HG03457 (cell line): Measurements from ENCODE around the gene CD8A.
"Not testable (repeated sequence)": the region's sequence is repeated elsewhere in the genome, so short reads cannot be mapped to it uniquely, and the experiment has no call there.

Experiments used
- ATAC-seq: cut with Tn5 transposase; IDR thresholded peaks from one replicate; pipeline ENCODE4 v1.9.1; 2021; ENCODE audit warnings: moderate number of reproducible peaks; ENCODE audit not compliant: unreplicated experiment

Gene CD8A

DNA sequence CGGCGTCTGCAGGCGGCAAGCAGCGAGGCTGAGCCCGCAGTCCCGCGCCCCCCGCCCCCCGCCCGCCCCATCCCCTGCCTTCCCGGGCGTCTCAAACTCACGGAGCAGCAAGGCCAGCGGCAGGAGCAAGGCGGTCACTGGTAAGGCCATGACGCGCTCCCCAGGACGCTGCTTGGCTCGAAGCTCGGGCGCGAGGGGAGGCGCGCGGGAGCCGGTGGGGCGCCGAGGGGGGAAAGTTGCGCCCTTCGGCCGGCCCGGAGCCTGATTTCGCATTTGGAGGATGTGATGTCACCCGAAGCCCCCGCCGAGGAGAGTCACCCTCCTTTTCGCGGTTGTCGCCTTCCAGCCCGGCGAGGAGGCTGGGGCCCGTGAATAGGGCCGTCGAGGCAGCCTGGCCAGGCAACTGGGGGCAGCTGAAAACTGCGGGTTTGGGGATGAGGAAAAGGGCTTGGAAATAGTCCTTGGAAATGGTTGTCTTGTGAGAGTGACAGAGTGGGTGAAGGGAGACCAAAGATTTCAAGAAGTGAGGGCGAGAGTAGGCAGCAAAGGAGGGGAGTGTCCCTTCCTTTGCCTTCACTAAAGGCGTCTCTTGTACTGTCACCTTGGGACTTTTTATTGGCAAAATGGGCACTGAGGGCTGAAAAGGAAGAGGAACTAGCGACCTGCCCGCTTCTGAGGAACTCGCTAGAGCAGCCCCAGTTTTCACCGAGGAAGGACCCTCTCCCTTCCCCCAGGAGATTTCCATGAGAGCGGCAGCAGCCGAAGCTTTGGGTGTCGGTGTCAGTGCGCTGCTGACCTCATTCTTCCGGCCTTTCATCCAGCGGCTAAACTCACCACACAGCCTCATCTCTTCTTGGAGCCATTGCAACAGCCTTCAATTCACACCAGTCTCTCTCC, at the start of gene CD8A:
Gene CD8A (minus strand): TSS at position 238 of the 897 bp plus-strand sequence. CDS start 88 bp downstream, at position 150.
- no peak for ATAC-seq

DNA sequence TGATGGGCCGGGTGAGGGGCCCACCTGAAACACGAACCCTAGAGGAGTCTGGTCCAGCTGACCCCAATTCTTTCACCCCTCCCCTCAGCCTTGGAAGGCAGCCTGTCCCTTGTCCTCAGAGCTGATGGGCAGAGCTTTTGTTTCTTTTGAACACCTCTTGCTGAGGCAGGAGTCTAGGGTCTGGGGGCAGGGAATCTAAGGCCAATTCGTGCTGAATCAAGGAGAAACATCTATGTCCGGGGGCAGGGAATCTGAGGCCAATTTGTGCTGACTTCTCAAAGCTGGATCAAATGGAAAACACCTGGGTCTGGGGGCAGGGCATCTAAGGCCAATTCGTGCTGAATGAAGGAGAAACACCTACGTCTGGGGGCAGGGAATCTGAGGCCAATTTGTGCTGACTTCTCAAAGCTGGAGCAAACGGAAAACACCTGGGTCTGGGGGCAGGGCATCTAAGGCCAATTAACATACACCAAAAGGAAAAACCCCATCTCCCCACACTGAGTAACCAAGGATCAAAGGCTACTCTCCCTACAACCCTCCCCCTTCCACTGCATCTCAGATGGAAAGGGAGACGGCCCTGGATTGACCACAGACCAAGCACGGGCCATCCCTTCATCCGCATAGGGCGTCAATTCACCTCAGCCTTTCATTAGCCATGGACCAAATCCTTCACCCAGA, 49.3 kb upstream of the CD8A start:
- ATAC-seq: not testable (repeated sequence)

DNA sequence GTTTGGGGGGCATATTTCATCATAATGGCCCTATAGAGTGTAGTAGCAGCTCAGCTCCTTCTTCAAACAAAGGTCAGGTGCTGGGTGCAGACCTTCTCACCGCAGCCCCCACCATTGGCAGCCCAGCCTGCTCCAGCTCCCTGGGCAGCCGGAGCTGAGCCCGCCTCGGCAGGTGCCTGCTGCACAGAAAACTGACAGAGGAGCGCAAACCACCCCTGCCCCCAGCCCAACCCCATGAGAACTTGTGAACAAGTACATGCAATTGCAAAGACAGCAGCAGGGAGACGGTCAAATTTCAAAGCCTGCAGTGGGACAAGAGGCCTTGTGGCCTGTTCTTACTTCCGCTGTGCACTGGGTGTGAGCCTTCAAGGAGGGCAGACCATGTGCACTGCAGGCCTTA, 48.7 kb upstream of the CD8A start:
- not testable (repeated sequence) for ATAC-seq

DNA sequence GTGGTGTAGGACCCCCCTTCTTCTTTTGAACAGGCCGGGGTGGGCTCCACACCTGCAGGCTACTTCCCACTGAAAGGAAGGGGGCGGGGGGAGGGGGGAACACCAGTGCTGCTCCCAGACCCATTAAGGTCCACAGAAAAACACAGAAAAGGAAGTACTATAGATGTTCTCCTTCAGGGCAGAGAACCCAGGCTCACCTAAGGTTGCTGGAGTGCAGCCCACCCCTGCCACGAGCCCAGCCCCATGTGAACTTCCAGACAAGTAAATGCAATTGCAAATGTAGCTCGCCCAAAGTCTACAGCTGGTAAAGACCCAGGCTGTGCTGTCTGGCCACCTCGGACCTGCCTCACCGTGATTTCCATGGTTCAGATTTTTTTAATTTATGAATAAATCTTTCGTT, 47.0 kb upstream of the CD8A start:
- ATAC-seq: not testable (repeated sequence)

DNA sequence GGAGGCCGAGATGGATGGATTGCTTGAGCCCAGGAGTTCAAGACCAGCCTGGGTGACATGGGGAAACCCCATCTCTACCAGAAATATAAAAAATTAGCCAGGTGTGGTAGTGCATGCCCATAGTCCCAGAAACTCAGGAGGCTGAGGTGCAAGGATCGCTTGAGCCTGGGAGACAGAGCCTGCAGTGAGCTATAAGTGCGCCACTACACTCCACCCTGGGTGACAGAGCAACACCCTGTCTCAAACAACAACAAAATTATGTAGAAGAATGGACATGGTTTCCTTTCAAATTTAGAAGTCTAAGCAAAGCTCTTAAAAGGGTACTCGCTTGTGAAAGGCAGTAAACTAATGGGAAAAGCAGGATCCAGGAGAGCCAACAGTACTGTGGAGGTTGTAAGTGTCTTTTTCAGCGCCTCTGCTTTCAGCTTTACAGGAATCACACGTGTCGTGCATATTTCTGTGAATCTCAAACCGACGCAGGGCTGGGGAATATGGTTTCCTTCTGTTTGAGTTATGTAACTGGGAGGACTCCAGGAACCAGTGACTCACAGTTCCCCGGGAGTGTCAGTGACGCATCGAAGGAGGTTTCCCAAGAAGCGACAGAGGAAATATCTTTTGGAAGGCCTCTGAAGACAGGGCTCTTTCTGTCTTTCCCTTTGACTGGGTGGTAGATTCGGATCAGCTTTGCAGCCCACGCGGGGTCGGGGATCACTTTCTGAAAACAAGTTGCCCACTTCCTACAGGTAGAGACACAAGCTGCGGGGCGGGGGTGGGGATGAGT, 46.4 kb upstream of the CD8A start:
- ATAC-seq: not testable (repeated sequence)

DNA sequence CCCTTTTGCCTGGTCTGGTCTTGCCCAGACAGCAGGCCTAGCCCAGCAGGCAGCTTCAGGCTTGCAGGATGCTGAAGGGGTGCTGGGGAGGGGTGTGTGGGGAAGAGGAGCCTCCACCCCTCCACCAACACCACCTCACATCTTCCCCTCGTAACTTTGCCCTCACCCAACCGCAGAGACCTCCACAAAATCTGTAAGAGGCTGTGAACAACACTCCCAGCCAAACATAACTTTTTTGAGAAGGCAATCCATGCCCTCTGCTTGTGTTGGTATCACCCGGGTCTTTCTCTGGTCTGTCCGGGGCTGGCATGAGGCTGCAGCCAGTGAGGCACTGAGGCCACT, 44.8 kb upstream of the CD8A start:
- ATAC-seq: not testable (repeated sequence)

DNA sequence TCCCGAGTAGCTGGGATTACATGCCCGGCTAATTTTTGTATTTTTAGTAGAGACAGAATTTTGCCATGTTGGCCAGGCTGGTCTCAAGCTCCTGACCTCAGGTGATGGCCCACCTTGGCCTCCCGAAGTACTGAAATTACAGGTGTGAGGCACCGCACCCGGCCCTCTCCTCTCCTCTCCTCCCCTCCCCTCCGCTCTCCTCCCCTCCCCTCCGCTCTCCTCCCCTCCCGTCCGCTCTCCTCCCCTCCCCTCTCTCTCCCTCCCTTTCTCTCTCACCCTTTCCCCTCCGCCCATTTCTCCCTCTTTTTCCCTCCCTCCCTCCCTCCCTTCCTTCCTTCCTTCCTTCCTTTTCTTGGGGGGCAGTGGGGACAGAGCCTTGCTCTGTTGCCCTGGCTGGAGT, 42.6 kb upstream of the CD8A start:
- ATAC-seq: no peak

DNA sequence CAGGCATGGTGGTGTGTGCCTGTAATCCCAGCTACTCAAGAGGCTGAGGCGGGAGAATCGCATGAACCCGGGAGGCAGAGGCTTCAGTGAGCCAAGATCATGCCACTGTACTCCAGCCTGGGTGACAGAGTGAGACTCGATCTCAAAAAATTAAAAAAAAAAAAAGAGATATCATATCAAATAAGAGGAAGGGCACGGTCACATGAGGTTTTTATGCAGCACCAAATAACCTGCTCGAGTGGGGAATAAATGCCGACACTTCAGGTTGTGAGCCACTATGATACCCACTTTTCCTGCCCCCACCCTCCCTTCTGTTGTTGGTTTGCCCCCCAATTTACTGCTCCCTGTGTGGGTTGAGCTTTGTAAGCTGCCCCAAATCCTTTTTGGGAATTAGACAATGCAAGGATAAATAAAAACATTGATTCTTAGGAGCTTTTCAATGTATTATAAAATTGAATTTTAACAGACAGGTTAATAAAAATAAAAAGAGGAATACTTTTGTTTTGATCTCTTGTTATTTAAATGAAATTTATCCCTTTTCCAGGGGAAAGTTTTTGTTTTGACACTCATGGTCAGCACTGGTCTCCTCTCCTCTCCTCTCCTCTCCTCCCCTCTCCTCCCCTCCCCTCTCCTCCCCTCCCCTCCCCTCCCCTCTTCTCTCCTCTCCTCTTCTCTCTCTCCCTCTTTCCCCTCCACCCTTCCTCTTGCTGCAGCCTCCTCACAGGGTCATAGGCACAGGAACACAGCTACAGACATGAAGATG, 41.8 kb upstream of the CD8A start:
- ATAC-seq: no peak

DNA sequence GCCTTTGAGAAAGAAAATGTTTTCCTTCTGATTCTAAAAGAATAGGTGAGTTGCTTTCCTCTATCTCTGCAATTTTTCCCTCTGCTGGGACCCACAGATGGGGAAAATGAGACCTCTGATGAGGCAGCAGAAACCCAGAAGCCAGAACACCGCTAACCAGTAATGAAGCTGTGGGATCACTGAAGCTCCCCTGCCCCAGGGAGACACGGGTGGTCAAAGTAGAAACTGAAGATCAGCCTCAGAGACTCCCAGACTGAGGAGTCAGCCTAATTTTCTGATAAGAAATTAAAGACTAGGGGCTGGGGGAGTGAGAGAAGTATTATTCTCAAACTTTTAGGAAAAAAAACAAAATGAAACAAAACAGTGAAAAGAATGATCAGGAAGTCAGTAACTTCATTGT, 40.8 kb upstream of the CD8A start:
- no peak for ATAC-seq

DNA sequence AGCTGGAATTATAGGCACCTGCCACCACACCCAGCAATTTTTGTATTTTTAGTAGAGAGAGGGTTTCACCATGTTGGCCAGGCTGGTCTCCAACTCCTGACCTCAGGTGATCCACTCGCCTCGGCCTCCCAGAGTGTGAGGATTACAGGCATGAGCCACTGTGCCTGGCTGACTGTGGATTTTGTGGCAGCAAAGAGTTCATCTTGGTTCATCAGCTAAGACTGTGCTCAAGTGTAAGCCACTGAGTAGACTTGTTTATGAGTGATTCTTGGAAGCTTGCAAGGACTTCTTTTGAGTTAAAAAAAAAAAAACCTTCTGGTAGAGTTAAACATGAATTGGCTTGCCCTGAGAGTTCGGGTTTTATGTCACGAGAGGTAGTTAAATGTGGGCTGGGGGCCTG, 36.2 kb upstream of the CD8A start:
- ATAC-seq: no peak

DNA sequence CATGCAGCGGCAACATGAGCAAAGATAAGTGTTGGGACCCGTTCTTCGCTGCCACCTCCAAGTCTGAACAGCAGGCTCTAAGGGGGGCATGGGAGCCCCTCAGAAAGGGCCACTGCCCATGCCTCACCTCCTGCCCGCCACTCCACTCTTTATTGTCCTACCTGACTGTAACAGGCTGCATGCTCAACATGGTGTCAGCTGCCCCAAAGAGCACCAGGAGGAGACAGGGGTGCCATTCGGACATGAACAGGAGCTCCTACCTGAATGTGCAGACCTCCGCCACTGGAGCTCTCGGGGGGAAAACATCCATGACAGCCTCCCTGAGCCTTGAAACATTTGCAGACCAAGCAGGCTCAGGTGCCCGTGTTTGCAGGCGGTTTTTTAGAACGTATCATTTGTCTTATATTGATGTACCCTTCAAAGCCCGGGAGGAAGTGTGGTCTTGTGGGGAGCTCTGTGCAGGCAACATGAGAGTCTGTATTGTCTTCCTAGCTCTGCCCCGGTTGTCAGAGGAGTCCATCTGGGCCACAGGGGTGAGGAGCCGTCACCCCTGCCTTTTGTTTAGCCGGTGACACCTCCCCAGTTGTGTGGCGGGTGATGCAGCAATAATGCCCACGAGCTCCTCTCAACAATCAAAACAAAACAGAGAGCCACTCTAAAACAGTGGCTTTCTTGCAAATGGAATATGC, 35.1 kb upstream of the CD8A start:
- ATAC-seq: no peak

DNA sequence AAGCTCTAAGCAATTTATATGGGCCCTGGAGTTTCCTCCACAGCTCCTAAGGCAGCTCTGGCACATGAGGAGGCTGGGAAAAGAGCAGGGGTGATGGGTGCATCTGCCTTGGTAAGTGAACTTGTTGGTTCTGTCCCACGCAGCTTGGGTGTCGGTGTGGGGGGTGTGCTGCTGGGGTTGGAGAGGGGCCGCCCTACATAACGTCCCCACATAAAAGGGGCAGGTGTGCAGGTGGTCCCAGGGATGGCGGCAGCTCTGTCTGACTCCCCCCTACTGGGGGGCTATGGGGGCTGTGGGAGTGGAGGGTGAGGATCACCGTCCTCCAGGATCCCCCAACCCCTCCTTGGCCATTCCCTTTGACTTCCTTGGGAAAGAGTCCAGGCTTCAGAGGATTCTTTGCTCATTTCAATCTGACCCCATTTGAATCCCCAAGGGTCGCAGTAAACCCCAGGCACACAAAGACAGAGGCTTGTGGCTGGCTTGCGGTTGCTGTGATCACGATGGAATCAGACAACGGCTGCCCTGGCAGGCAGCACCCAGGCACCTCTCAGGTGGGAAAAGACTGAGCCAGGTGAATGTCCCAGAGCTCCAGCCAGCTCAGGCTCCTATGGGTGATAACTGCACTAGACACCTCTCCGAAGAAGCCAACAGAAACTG, 34.5 kb upstream of the CD8A start:
- ATAC-seq: no peak

DNA sequence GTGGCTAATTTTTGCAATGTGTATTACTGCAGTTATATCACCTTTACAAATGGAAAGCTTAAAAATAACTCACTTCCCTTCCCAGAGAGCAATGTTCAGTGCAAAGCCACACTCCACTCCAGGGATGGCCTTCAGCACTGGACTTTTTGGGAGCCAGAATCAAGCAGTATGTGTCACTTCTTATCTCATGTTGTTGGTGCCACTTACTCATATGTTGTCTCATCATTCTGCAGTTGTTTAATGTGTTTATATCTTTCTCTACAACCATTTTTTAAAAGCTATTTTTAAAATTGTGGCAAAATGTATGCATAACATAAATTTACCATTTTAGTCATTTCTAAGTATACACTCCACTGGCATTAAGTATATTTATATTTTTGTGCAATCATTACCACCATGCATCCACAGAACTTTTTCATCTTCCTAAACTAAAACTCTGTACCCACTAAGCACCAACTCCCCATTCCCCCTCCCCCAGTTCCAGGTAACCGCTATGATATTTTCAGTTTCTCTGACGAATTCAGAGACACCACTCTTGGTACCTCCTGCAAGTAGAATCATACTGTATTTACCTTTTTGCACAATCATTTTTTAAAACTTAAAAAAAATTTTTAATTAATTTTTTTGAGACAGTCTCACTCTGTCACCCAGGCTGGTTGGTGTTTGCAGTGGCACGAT, 32.1 kb upstream of the CD8A start:
- no peak for ATAC-seq

DNA sequence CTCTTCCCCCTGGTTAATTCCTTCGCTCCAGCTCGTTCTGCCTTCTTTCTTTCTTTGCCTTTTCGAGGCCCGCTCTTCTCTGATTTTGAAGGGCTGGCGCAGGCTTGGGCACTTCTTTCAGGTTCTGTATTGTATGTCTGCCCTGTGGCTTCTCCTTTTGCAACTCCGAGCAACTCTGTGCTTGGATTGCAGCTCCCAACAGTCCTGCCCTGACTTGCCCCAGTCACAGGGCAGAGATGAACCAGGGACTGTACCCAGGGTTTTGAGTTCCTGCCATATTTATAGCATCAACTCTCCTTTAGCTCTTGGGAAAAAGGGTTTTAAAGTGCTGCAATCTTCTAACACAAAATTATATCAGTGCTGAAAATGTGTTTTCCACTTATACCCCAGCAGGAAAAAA, 31.1 kb upstream of the CD8A start:
- ATAC-seq: no peak

DNA sequence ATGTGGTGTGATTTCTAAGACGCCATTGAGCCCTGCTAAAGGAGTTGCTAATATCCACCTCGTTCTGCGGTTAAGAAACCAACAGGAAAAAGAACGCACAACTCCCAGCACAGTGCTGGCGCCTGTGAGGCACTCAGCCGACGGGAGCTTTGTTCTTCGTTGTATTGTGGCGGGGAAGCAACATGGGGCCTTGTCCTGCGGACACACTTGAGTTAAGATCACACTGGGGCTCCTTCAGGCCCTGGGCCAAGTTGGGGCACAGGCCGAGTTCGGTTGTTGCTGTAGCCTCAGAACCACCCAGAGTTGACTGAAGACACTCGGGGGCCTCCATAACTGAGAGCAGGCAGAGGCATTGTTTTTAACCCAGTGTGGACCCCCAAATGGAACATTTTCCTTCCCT, 30.6 kb upstream of the CD8A start:
- ATAC-seq: no peak

DNA sequence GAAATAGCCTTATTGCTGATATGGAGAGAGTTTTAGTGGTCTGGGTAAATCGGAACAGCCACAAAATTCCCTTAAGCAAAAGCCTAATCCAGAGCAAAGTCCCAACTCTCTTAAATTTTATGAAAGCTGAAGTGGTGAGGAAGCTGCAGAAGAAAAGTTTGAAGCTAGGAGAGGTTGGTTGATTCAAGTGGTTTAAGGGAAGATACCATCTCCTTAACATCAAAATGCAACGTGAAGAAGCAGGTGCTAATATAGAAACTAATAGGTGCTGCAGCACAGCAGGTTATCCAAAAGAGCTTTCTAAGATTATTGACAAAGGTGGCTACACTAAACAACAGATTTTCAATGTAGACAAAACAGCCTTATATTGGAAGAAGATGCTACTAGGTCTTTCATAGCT, 28.2 kb upstream of the CD8A start:
- ATAC-seq: no peak

DNA sequence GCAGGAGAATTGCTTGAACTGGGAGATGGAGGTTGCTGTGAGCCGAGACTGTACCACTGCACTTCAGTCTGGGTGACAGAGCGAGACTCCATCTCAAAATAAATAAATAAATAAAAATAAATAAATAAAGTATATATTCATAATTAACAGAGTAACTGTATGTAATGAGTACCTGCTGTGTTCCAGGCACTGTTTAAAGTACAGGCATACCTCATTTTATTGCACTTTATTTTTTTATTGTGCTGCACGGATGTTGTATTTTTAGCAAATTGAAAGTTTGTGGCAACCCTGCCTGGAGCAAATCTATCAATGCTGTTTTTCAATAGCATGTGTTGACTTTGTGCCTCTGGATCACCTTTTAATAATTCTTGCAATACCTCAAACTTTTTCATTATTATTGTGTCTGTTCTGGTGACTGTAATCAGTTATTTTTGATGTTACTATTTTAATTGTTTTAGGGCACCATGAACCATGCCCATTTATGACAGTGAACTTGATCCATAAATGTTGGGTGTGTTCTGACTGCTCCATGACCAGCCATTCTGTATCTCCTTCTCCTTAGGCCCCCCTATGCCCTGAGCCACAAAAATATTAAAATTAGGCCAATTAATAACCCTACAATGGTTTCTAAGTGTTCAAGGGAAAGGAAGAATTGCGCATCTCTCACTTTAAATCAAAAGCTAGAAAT, 27.5 kb upstream of the CD8A start:
- no peak for ATAC-seq

DNA sequence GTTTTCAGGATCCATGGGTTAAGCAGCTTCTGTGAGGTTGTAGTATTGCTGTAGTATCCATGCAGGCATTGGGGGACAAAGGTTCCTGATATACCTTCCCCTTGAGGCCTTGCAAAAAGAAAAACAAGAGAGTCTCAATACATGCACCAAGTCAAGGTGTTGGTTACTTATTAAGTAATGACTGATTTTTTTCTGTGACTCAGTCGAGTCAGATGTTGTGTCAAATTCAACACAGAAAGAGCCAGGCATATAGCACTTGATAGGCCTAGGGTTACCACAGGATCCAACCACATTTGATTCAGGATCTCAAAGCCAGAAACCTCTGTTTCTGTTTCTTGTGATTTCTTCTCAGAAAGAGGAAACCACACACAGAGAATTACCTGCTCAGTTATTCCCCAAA, 24.9 kb upstream of the CD8A start:
- no peak for ATAC-seq
